ENCODE data around the gene FREM3.

FREM3 gene

DNA sequence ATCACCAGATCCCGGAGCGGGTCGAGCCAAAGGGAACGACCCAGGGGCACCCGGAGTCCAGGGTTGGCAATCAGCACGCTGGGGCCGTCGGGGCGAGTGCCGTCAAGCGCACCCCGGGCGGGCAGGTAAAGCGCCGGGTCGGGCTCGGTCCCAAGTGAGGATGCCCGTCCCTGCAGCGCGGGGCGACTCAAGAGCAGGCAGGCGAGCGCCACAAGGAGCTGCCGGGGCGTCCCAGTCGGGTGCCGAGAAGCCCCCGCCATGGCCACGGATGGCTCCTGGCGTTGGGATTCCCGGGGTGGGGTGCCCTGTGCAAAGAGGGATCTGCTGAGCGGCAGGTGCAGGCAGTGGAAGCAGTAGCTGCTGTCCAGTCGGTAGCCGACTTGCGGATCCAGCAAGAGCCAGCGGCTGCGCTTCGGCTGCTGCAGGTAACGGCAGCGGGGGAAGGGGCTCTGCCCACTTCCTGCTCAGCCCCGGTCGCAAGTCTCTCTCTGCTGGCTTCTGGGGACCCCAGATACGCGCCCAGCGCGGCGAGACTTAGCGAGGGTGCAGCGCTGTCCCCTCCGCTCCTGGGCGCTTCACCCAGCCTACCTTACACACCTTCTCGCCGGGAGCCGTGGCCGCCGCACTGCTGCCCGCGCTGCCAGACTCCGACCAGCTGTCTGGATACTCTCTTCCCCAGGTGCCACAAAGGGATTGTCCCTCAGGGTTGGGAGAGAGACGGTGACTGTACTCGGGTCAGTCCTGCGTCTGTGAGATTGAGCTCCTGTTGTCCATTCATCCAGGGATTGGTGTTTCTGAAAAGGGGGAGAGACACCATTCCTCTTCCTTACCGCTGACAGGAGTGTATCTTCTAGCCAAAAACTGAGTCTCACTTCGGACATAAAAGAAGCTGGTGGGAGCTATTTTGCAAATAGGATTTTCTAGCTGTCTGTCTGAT lies at the start of gene FREM3:
TSS of gene FREM3 (minus strand) at position 260 of the 937 bp plus-strand sequence. CDS start at position 260, 0 bp downstream.
- H2AFZ ChIP-seq (ENCODE audit: low read depth, low read length): peak within 1 kb of the TSS; percentile 54
- no peaks in the 10 kb centered on the region for H3K9me3 ChIP-seq (ENCODE audit: insufficient read depth, low read length, severe bottlenecking)
- no peaks in the 10 kb centered on the region for H3K79me2 ChIP-seq (ENCODE audit: insufficient read depth, low read length)
- peak within 1 kb of the TSS; percentile 10 to 61; a peak in 3 of 4 replicates for H3K4me3 ChIP-seq (ENCODE audit: low read depth in 1 of 2, low read length in 2 of 2)
- peak within 1 kb of the TSS; percentile 35 for H3K9ac ChIP-seq (ENCODE audit: low read depth, low read length)
- H3K4me1 ChIP-seq (ENCODE audit: insufficient read depth, low read length): peaks cover 27% of the 10 kb centered on the region
- TF ChIP-seq, protein P1, sequence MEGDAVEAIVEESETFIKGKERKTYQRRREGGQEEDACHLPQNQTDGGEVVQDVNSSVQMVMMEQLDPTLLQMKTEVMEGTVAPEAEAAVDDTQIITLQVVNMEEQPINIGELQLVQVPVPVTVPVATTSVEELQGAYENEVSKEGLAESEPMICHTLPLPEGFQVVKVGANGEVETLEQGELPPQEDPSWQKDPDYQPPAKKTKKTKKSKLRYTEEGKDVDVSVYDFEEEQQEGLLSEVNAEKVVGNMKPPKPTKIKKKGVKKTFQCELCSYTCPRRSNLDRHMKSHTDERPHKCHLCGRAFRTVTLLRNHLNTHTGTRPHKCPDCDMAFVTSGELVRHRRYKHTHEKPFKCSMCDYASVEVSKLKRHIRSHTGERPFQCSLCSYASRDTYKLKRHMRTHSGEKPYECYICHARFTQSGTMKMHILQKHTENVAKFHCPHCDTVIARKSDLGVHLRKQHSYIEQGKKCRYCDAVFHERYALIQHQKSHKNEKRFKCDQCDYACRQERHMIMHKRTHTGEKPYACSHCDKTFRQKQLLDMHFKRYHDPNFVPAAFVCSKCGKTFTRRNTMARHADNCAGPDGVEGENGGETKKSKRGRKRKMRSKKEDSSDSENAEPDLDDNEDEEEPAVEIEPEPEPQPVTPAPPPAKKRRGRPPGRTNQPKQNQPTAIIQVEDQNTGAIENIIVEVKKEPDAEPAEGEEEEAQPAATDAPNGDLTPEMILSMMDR (IDR thresholded peaks at IDR 0.05; ENCODE audit: borderline replicate concordance, extremely low read depth, low read length, poor library complexity, severe bottlenecking): no peak
- TF ChIP-seq EZH2 (IDR thresholded peaks at IDR 0.05; ENCODE audit: borderline replicate concordance, low read depth, low read length, severe bottlenecking): peak; percentile 16
- ATAC-seq (ENCODE audit: insufficient read depth, low read depth) (peak; percentile 76), DNase-seq (peak; percentile 68)
- no peaks in the 10 kb centered on the region for H4K20me1 ChIP-seq (ENCODE audit: insufficient read depth, low read length)
- peaks cover 21% of the 10 kb centered on the region for H3K27me3 ChIP-seq (ENCODE audit: insufficient read depth, low read length, poor library complexity)
- no peaks in the 10 kb centered on the region for H3K36me3 ChIP-seq (ENCODE audit: insufficient read depth, low read length)
- H3K4me2 ChIP-seq (ENCODE audit: insufficient read depth, low read length): peak within 1 kb of the TSS; percentile 87
- H3K27ac ChIP-seq (ENCODE audit: low read length): peak within 1 kb of the TSS; percentile 48

GRCh38 chr4:143745874-143746273 lies 45.4 kb upstream of the FREM3 start:
- ATAC-seq (ENCODE audit: insufficient read depth, low read depth) (no peak), DNase-seq (no peak)
- Histone ChIP-seq H3K36me3 (ENCODE audit: insufficient read depth, low read length) (no peaks in the 10 kb centered on the region), H3K4me2 (ENCODE audit: insufficient read depth, low read length) (no peak overlapping the region), H3K4me1 (ENCODE audit: insufficient read depth, low read length) (no peaks in the 10 kb centered on the region), H3K9me3 (ENCODE audit: insufficient read depth, low read length, severe bottlenecking) (no peaks in the 10 kb centered on the region), H4K20me1 (ENCODE audit: insufficient read depth, low read length) (no peaks in the 10 kb centered on the region), H2AFZ (ENCODE audit: low read depth, low read length) (no peak overlapping the region), H3K79me2 (ENCODE audit: insufficient read depth, low read length) (no peaks in the 10 kb centered on the region), H3K4me3 (ENCODE audit: low read depth in 1 of 2, low read length in 2 of 2) (no peak overlapping the region), H3K9ac (ENCODE audit: low read depth, low read length) (no peak overlapping the region), H3K27ac (ENCODE audit: low read length) (no peak overlapping the region), H3K27me3 (ENCODE audit: insufficient read depth, low read length, poor library complexity) (no peaks in the 10 kb centered on the region)
- TF ChIP-seq, protein P1 (IDR thresholded peaks at IDR 0.05; ENCODE audit: borderline replicate concordance, extremely low read depth, low read length, poor library complexity, severe bottlenecking): no peak
- TF ChIP-seq EZH2 (IDR thresholded peaks at IDR 0.05; ENCODE audit: borderline replicate concordance, low read depth, low read length, severe bottlenecking): no peak

GRCh38 chr4:143743591-143743990 lies 43.1 kb upstream of the FREM3 start:
- H3K27me3 ChIP-seq (ENCODE audit: insufficient read depth, low read length, poor library complexity): no peaks in the 10 kb centered on the region
- DNase-seq: no peak
- no peak overlapping the region for H3K9ac ChIP-seq (ENCODE audit: low read depth, low read length)
- no peak for ATAC-seq (ENCODE audit: insufficient read depth, low read depth)
- H3K4me3 ChIP-seq (ENCODE audit: low read depth in 1 of 2, low read length in 2 of 2): no peak overlapping the region
- H3K9me3 ChIP-seq (ENCODE audit: insufficient read depth, low read length, severe bottlenecking): no peaks in the 10 kb centered on the region
- no peak overlapping the region for H3K27ac ChIP-seq (ENCODE audit: low read length)
- H2AFZ ChIP-seq (ENCODE audit: low read depth, low read length): no peak overlapping the region
- H3K4me2 ChIP-seq (ENCODE audit: insufficient read depth, low read length): no peak overlapping the region
- no peaks in the 10 kb centered on the region for H3K4me1 ChIP-seq (ENCODE audit: insufficient read depth, low read length)
- H4K20me1 ChIP-seq (ENCODE audit: insufficient read depth, low read length): no peaks in the 10 kb centered on the region
- H3K79me2 ChIP-seq (ENCODE audit: insufficient read depth, low read length): no peaks in the 10 kb centered on the region
- TF ChIP-seq, protein P1 (IDR thresholded peaks at IDR 0.05; ENCODE audit: borderline replicate concordance, extremely low read depth, low read length, poor library complexity, severe bottlenecking): no peak
- no peak for TF ChIP-seq EZH2 (IDR thresholded peaks at IDR 0.05; ENCODE audit: borderline replicate concordance, low read depth, low read length, severe bottlenecking)
- no peaks in the 10 kb centered on the region for H3K36me3 ChIP-seq (ENCODE audit: insufficient read depth, low read length)

All from DND-41 (cell line).